ENCODE data around the gene FAM13A.

DNA sequence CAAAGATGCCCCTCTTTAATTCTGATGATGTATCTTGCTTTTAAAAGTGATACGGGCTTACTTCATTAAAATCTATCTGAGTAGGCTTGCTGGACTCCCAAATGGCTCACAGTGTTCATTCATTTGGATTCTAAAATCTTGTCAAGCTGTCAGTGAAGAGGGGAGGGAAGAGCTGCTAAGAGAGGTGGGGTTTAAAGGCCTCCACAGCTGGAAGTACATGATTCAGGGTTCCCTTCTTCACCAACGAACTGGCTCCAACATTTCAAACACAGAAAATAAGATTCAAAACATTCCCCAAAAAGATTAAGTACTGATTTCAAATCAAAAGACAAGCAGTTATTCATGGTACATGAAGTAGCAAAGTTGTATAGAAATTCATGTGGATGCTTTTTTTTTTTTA is 226.4 kb downstream of the FAM13A start:
- TF ChIP-seq NFYB (IDR thresholded peaks at IDR 0.05; ENCODE audit: extremely low read depth, insufficient read length) (no peak), HCFC1 (IDR thresholded peaks at IDR 0.05; ENCODE audit: low read depth, low read length) (no peak), TCF7L2 (IDR thresholded peaks at IDR 0.05; ENCODE audit: low read depth, low read length) (no peak), BHLHE40 (IDR thresholded peaks at IDR 0.05; ENCODE audit: low read length) (no peak), SMC3 (conservative IDR thresholded peaks at IDR 0.05; ENCODE audit: insufficient read depth, low read depth, low read length) (no peak), CBX2 (IDR thresholded peaks at IDR 0.05; ENCODE audit: insufficient read depth, low read length, poor library complexity, severe bottlenecking) (no peak)
- TF ChIP-seq, protein P1, sequence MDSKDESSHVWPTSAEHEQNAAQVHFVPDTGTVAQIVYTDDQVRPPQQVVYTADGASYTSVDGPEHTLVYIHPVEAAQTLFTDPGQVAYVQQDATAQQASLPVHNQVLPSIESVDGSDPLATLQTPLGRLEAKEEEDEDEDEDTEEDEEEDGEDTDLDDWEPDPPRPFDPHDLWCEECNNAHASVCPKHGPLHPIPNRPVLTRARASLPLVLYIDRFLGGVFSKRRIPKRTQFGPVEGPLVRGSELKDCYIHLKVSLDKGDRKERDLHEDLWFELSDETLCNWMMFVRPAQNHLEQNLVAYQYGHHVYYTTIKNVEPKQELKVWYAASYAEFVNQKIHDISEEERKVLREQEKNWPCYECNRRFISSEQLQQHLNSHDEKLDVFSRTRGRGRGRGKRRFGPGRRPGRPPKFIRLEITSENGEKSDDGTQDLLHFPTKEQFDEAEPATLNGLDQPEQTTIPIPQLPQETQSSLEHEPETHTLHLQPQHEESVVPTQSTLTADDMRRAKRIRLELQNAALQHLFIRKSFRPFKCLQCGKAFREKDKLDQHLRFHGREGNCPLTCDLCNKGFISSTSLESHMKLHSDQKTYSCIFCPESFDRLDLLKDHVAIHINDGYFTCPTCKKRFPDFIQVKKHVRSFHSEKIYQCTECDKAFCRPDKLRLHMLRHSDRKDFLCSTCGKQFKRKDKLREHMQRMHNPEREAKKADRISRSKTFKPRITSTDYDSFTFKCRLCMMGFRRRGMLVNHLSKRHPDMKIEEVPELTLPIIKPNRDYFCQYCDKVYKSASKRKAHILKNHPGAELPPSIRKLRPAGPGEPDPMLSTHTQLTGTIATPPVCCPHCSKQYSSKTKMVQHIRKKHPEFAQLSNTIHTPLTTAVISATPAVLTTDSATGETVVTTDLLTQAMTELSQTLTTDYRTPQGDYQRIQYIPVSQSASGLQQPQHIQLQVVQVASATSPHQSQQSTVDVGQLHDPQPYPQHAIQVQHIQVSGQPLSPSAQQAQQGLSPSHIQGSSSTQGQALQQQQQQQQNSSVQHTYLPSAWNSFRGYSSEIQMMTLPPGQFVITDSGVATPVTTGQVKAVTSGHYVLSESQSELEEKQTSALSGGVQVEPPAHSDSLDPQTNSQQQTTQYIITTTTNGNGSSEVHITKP (IDR thresholded peaks at IDR 0.05; ENCODE audit: partially characterized antibody): no peak

Measured in K562 (cell line).